Melanocyte of skin (primary cell): ENCODE measurements around the gene HOOK2. TPM values are rescaled to one million over a fixed set of nuclear protein-coding genes. Genes with fewer than 3 reads are reported as not detected.

Experiments used
- small RNA-seq, 2 donors: library from RNA; depleted of rRNA; stranded (forward); fragments of <200 nt; gene quantifications; one replicate each; pipeline ENCODE3, GENCODE V24; 2012
- total RNA-seq, 2 donors: library from RNA; depleted of rRNA; stranded (reverse); fragments of >200 nt; gene quantifications; 2 replicates each; pipeline ENCODE4 v1.2.3, GENCODE V29; 2012

The HOOK2 gene, protein sequence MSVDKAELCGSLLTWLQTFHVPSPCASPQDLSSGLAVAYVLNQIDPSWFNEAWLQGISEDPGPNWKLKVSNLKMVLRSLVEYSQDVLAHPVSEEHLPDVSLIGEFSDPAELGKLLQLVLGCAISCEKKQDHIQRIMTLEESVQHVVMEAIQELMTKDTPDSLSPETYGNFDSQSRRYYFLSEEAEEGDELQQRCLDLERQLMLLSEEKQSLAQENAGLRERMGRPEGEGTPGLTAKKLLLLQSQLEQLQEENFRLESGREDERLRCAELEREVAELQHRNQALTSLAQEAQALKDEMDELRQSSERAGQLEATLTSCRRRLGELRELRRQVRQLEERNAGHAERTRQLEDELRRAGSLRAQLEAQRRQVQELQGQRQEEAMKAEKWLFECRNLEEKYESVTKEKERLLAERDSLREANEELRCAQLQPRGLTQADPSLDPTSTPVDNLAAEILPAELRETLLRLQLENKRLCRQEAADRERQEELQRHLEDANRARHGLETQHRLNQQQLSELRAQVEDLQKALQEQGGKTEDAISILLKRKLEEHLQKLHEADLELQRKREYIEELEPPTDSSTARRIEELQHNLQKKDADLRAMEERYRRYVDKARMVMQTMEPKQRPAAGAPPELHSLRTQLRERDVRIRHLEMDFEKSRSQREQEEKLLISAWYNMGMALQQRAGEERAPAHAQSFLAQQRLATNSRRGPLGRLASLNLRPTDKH
- 1 to 10 TPM; 6.7 to 8.6 TPM for total RNA-seq

DNA sequence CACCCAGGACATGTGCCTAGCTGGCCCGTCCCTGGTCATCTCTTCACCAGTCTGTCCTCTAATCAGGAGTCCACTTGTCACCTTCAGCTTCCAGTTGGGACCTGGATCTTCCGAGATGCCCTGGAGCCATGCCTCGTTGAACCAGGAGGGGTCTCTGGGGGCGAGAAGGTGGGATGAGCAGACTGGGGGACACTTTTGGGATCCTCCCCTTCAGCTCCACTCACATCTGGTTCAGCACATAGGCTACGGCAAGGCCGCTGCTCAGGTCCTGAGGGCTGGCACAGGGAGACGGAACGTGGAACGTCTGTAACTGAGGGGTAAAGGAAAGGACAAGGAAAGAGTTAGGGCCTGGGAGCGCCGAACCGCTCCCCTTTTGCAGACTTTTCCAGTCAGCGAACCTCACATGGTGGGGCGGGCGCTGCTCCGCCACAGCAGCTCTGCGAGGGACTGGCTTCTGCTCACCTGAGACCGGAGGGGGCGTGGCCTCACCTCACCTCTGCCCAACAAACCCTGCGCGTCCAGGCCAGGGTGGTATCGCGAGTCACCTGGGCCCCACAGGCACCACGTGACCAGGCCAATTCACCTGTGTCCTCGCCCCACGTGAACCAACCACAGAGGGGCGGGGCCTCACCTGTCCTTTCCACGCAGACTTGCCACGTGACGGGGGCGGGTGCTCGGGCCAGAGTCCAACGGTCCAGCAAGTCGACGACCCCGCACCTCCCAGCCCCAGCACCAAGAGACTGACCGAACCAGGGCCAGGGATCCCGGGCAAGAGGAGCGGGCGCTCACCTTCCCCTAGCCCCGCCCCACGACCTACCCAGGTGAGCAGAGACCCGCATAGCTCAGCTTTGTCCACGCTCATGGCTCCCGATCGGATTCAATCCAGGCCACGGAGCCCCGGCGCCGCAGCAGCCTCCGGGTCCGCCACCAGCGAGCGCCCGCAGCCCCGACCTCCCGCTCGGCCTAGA is at the start of gene HOOK2:
HOOK2 (minus strand) TSS at position 965 of the 968 bp plus-strand sequence; CDS start at position 862, 103 bp downstream.

DNA sequence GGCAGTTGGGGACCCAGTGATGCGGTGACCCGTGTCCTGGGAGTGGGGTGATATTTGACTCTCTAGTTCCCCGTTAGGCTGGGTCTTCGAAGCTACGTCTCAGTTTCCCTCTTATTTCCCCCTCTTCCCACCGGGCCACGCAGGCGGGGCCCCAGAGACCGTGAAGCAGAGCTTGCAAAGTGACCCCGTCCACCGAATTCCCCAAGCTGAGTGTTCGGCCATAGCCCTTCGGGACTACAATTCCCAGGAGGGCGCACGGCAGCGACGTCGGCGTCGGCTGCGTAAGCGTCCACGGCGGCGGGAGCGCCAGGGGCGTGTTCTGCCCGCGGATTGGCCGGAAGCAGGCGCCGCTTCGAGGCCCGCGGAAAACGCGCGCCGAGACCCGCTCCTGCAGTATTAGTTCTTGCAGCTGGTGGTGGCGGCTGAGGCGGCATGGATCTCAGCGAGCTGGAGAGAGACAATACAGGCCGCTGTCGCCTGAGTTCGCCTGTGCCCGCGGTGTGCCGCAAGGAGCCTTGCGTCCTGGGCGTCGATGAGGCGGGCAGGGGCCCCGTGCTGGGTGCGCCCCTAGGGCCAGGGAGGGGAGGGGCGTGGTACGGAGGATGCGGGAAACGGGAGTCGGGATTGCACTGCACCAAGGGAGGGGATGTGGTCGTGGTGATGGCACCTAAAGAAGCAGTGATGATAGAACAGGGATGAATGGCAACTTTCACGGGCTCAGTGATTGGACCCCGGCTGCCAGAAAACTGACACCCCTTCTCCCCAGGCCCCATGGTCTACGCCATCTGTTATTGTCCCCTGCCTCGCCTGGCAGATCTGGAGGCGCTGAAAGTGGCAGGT is 31.1 kb upstream of the HOOK2 start, which contains the start of gene RNASEH2A:
RNASEH2A (plus strand) TSS at position 343 of the 840 bp plus-strand sequence; CDS start at position 433, 90 bp downstream.

DNA sequence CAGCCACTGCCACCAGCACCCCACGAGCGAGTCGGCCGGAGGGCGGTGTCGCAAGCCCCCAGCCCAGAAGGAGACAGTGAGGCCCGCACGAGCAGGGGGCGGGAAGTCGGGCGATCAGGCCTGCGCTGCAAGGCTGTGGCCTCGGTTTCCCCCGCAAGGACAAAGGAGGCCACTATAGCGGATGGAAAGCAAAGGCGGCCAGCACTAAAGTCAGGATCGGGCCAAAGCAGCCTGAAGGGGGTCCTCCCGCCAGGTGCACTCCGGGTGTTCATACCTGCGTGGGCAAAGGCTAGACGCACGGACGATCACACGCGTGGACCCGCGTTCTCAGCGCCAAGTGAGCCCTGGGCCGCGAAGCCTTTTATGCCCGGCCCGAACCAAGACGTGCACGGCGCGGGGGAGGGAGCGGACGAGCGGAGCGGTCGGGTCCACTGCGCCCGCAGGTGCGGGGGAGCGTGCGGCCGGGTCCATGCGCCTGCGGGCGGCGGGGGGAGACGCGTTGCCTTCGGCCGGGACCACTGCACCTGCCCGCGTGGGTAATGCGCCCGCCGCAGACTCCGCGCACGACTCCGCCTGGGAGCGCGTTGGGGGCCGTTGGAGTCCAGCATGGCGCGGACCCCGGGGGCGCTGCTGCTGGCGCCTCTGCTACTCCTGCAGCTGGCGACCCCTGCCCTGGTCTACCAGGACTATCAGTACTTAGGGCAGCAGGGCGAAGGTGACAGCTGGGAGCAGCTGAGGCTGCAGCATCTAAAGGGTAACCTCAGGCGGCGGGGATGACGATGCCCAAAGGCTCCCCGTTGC is 26.3 kb upstream of the HOOK2 start, which contains the start of the genes PRDX2 and THSD8:
PRDX2 (minus strand) TSS at position 335 of the 801 bp plus-strand sequence. CDS start 539 bp downstream, outside the sequence.
THSD8 (plus strand) TSS at position 604 of the 801 bp plus-strand sequence; CDS start at position 607, 3 bp downstream.

DNA sequence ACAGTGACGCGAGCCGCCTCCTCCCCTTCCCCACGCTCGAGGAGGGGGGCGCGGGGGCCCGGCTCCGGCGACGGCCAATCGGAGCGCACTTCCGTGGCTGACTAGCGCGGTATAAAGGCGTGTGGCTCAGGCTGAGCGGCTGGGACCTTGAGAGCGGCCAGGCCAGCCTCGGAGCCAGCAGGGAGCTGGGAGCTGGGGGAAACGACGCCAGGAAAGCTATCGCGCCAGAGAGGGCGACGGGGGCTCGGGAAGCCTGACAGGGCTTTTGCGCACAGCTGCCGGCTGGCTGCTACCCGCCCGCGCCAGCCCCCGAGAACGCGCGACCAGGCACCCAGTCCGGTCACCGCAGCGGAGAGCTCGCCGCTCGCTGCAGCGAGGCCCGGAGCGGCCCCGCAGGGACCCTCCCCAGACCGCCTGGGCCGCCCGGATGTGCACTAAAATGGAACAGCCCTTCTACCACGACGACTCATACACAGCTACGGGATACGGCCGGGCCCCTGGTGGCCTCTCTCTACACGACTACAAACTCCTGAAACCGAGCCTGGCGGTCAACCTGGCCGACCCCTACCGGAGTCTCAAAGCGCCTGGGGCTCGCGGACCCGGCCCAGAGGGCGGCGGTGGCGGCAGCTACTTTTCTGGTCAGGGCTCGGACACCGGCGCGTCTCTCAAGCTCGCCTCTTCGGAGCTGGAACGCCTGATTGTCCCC is 16.1 kb upstream of the HOOK2 start, which contains the start of gene JUNB:
JUNB (plus strand) TSS at position 142 of the 706 bp plus-strand sequence; CDS start at position 428, 286 bp downstream.

DNA sequence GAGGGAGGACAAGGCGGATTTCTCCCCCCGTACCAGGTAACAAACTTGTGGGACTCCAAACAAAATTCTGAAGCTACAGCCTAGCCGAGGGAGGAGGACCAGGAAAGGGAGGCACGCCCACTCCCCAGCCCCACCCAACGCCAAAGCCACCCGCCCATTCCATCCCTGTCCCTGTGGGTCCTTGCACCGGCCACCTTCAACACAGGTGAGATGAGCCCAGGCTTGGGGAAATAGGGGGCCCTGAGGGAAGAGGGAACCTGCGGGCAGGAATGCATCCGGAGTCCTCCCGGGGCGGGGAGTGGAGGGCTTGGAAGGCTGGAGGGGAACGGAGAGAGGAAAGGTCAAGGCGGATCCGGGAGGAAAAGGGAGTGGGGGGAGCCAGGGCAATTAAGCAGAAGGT is 23.7 kb downstream of the HOOK2 start, which contains the start of gene BEST2:
BEST2 (plus strand) TSS at position 157 of the 400 bp plus-strand sequence. CDS start 802 bp downstream, outside the sequence.

DNA sequence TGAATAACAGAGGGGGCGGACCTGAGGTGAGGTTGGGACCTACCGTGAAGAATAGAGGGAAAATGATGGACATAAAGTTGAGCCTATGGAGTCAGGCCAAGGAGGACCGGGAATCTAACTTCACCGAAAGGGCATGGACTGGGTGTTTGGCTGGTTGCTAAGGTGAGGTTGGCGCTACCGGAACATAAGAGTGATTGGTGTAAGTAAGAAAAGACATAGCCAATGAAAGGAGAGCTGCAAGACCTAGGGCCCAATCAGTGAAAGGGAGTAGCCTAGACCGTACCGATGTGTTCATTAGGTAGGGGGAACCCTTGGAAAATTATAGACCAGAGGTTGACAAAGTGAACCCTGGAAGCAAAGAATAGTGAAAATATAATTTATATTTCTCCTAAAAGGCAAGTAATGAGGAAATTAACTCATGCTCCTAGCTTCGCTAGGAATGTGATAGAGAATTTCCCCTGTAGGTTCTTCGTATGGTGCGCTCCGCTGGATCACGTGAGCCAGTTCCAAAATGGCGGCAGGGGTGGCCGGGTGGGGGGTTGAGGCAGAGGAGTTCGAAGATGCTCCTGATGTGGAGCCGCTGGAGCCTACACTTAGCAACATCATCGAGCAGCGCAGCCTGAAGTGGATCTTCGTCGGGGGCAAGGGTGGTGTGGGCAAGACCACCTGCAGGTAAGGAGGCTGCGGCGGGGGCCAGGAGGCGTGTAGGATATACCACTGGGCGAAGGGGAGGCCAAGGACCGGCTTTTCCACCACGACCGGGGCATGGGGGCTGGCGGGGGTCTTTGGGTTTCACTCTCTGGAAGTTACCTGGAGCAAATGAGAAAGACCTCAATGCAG is 38.1 kb downstream of the HOOK2 start, which contains the start of gene GET3:
GET3 (plus strand) TSS at position 503 of the 840 bp plus-strand sequence; CDS start at position 512, 9 bp downstream.

DNA sequence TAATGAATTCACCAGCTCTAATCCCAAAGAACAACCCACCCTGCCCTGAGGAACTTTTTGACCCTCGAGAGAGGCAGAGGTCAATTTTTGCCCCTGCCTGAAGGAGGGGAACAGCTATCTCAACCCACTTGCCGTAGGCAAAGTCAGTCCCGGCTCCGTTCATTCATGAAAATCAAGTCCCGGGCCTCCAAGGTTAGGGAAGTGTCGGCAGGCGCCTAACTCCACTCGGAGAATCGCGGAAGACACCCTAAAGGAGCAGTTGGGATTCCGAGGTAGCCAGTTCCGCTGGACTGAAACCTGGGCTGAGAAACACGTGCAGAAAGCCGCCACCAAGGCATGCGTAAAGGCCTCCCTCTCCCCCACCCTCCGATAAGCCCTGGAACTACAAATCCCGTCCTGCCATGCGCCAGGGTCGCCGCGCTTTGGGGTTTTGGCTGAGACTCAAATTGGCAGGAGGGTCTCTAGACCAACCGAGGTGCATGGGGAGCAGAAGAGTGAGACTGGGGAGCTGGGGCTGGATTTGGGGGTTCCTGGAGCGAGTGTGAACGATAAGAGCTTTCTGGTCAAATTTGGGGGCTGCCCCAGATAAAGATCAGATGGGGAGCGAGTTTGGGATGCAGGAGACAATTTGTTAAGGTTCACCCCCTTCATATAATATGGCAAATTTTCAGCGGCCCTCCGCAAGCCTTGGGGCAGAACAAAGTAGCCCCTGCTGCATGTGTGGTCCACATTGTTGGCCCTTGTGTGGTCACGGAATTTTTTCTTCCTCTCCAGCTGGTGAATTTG is 51.5 kb downstream of the HOOK2 start, which contains the start of gene TNPO2:
TNPO2 (minus strand) TSS at position 292 of the 786 bp plus-strand sequence. CDS start 2,955 bp downstream, outside the sequence.

Small RNAs within 50 kb of the gene (small RNA-seq; reads per million reads assigned to genes)
- 0.17 to 0.52 reads per million in 2 donors for gene MIR5684

Other genes with a start within 250 kb of the HOOK2 start
- 1 to 10 TPM; 4.0 to 4.5 TPM for gene ZNF564, start 224.1 kb downstream of the HOOK2 start, total RNA-seq
- 10 to 100 TPM; 10.7 to 16.9 TPM for gene ZNF490, start 164.7 kb downstream of the HOOK2 start, total RNA-seq
- gene ZNF791, start 164.6 kb downstream of the HOOK2 start, total RNA-seq, result 1 to 10 TPM; 8.7 to 10.0 TPM
- 10 to 100 TPM; 38.3 to 57.5 TPM for gene MAN2B1, start 108.8 kb downstream of the HOOK2 start, total RNA-seq
- gene WDR83, start 108.7 kb downstream of the HOOK2 start, total RNA-seq, result 1 to 10 TPM; 7.3 to 8.6 TPM
- gene DHPS, start 93.7 kb downstream of the HOOK2 start, total RNA-seq, result 10 to 100 TPM; 67.4 to 85.9 TPM
- gene GNG14, start 87.6 kb downstream of the HOOK2 start, total RNA-seq, result not detected
- 10 to 100 TPM; 14.1 to 14.7 TPM for gene FBXW9, start 78.9 kb downstream of the HOOK2 start, total RNA-seq
- 10 to 100 TPM; 62.6 to 71.9 TPM for gene TNPO2, start 51.6 kb downstream of the HOOK2 start, total RNA-seq
- gene TRIR, start 40.9 kb downstream of the HOOK2 start, total RNA-seq, result 100 to 1,000 TPM; 107 to 194 TPM
- 100 to 1,000 TPM in 1 of 2 donors, 10 to 100 TPM in 1; 90.9 to 129 TPM for gene GET3, start 38.1 kb downstream of the HOOK2 start, total RNA-seq
- under 1 TPM in 1 of 2 donors, not detected in 1; under 0.01 TPM for gene BEST2, start 23.8 kb downstream of the HOOK2 start, total RNA-seq
- 10 to 100 TPM; 65.3 to 88.4 TPM for gene JUNB, start 15.9 kb upstream of the HOOK2 start, total RNA-seq
- gene PRDX2, start 26.2 kb upstream of the HOOK2 start, total RNA-seq, result 100 to 1,000 TPM; 148 to 258 TPM
- gene THSD8, start 26.5 kb upstream of the HOOK2 start, total RNA-seq, result not detected
- 10 to 100 TPM; 26.2 to 69.3 TPM for gene RNASEH2A, start 31.0 kb upstream of the HOOK2 start, total RNA-seq
- not detected for gene RTBDN, start 59.0 kb upstream of the HOOK2 start, total RNA-seq
- 1 to 10 TPM in 1 of 2 donors, under 1 TPM in 1; 0.33 to 2.1 TPM for gene MAST1, start 63.0 kb upstream of the HOOK2 start, total RNA-seq
- 10 to 100 TPM; 28.0 to 42.3 TPM for gene DNASE2, start 105.9 kb upstream of the HOOK2 start, total RNA-seq
- gene KLF1, start 111.6 kb upstream of the HOOK2 start, total RNA-seq, result under 1 TPM in 1 of 2 donors, not detected in 1; under 0.01 TPM
- gene GCDH, start 115.6 kb upstream of the HOOK2 start, total RNA-seq, result 10 to 100 TPM; 41.0 to 59.6 TPM
- under 1 TPM in 1 of 2 donors, not detected in 1; 0.69 TPM for gene SYCE2, start 143.7 kb upstream of the HOOK2 start, total RNA-seq
- gene FARSA, start 158.2 kb upstream of the HOOK2 start, total RNA-seq, result 100 to 1,000 TPM in 1 of 2 donors, 10 to 100 TPM in 1; 77.4 to 131 TPM
- 1,000 to 10,000 TPM; 1,570 to 2,282 TPM for gene CALR, start 163.1 kb upstream of the HOOK2 start, total RNA-seq
- gene RAD23A, start 170.3 kb upstream of the HOOK2 start, total RNA-seq, result 100 to 1,000 TPM; 146 to 147 TPM
- 10 to 100 TPM; 20.3 to 21.3 TPM for gene GADD45GIP1, start 181.7 kb upstream of the HOOK2 start, total RNA-seq
- not detected for gene DAND5, start 194.0 kb upstream of the HOOK2 start, total RNA-seq
- gene NFIX, start 219.9 kb upstream of the HOOK2 start, total RNA-seq, result 10 to 100 TPM; 19.6 to 27.2 TPM